ENCODE data around the gene NLRP3.
"Not testable (repeated sequence)": the region's sequence is repeated elsewhere in the genome, so short reads cannot be mapped to it uniquely, and the experiment has no call there.

Gene NLRP3

GRCh38 chr1:247469141-247469535, 53.2 kb downstream of the NLRP3 start:
- DNase-seq (ENCODE audit: low spot score), result no peak

GRCh38 chr1:247470942-247471429, 55.0 kb downstream of the NLRP3 start:
- not testable (repeated sequence) for DNase-seq (ENCODE audit: low spot score)

GRCh38 chr1:247471445-247472016, 55.6 kb downstream of the NLRP3 start:
- DNase-seq (ENCODE audit: low spot score), result no peak

GRCh38 chr1:247472035-247472434, 56.1 kb downstream of the NLRP3 start:
- no peak for DNase-seq (ENCODE audit: low spot score)

GRCh38 chr1:247474367-247474766, 58.4 kb downstream of the NLRP3 start:
- DNase-seq (ENCODE audit: low spot score), result no peak

- no peak for DNase-seq (ENCODE audit: low spot score)
These were observed 59.8 kb downstream of the NLRP3 start for GRCh38 chr1:247475793-247476192.

- not testable (repeated sequence) for DNase-seq (ENCODE audit: low spot score)
These were observed 60.5 kb downstream of the NLRP3 start for GRCh38 chr1:247476328-247477058.

GRCh38 chr1:247482747-247483146, 66.8 kb downstream of the NLRP3 start:
- no peak for DNase-seq (ENCODE audit: low spot score)

- no peak for DNase-seq (ENCODE audit: low spot score)
These were observed 71.1 kb downstream of the NLRP3 start for GRCh38 chr1:247487057-247487456.

- DNase-seq (ENCODE audit: low spot score), result no peak
These were observed 75.4 kb downstream of the NLRP3 start for GRCh38 chr1:247491328-247491727.

- DNase-seq (ENCODE audit: low spot score), result no peak
These were observed 77.1 kb downstream of the NLRP3 start for GRCh38 chr1:247493106-247493505.

- no peak for DNase-seq (ENCODE audit: low spot score)
These were observed 78.8 kb downstream of the NLRP3 start for GRCh38 chr1:247494767-247495166.

- no peak for DNase-seq (ENCODE audit: low spot score)
These were observed 80.8 kb downstream of the NLRP3 start for GRCh38 chr1:247496581-247497285.

Data from hematopoietic multipotent progenitor cell treated with erythropoietin and hydrocortisone succinate and interleukin-3 and kit ligand, for 15 days (in vitro differentiated cells).